NT2/D1 (cell line): ENCODE data around the gene AGFG2.

Experiments used
- YY1 ChIP-seq: IDR thresholded peaks from 2 replicates; pipeline ENCODE4 v1.6.1; 2011; ENCODE audit not compliant: insufficient read length, insufficient read depth
- ZNF274 ChIP-seq: IDR thresholded peaks from 2 replicates; pipeline ENCODE4 v1.6.1; 2011; ENCODE audit warnings: mild to moderate bottlenecking, low read depth, low read length

GRCh38 chr7:100546129-100546925 lies 7.3 kb downstream of the AGFG2 start:
- TF ChIP-seq YY1 (no peak), ZNF274 (no peak)
